Neural cell (in vitro differentiated cells): Measurements from ENCODE around the gene SLIT3. TPM values are rescaled to one million over a fixed set of nuclear protein-coding genes. Genes with fewer than 3 reads are reported as not detected.

Experiments
- H2AFZ ChIP-seq: fragments of 200-600, 300-800 bp; sonication (generic), shearing (Covaris generic); 2 replicates; pipeline ENCODE4 v1.6.0; 2014; ENCODE audit warnings: low read depth, mild to moderate bottlenecking, antibody characterized with exemption, low read length, moderate library complexity
- H3F3A ChIP-seq: fragments of 200-600 bp; shearing (Covaris generic); 2 replicates; pipeline ENCODE4 v1.6.1; 2016; ENCODE audit warnings: mild to moderate bottlenecking, moderate library complexity, mixed read lengths, antibody characterized with exemption, low read length; ENCODE audit not compliant: insufficient read depth, poor library complexity, severe bottlenecking
- H3K27ac ChIP-seq: fragments of 200-600, 300-800 bp; sonication (generic), shearing (Covaris generic); 2 replicates; pipeline ENCODE4 v1.5.1; 2014; ENCODE audit warnings: mild to moderate bottlenecking, low read length, moderate library complexity
- H3K27me3 ChIP-seq: fragments of 300-800, 200-600 bp; sonication (generic), shearing (Covaris generic); 2 replicates; pipeline ENCODE4 v1.6.0; 2014; ENCODE audit warnings: mild to moderate bottlenecking, low read depth, low read length, moderate library complexity; ENCODE audit not compliant: insufficient read depth
- H3K36me3 ChIP-seq: fragments of 300-800, 200-600 bp; sonication (generic), shearing (Covaris generic); 2 replicates; pipeline ENCODE4 v1.5.1; 2014; ENCODE audit warnings: mild to moderate bottlenecking, antibody characterized with exemption, low read length, moderate library complexity; ENCODE audit not compliant: insufficient read depth
- H3K4me2 ChIP-seq: fragments of 300-800, 200-600 bp; sonication (generic), shearing (Covaris generic); 2 replicates; pipeline ENCODE4 v1.6.0; 2014; ENCODE audit warnings: mild to moderate bottlenecking, low read length
- H3K4me3 ChIP-seq: fragments of 300-800, 200-600 bp; sonication (generic), shearing (Covaris generic); 2 replicates; pipeline ENCODE4 v1.5.1; 2014; ENCODE audit warnings: mild to moderate bottlenecking, low read length, moderate library complexity
- H3K79me2 ChIP-seq: fragments of 200-600 bp; shearing (Covaris generic); replicated peaks from 2 replicates; pipeline ENCODE4 v1.6.0; 2014; ENCODE audit warnings: mild to moderate bottlenecking, low read length, moderate library complexity; ENCODE audit not compliant: insufficient read depth
- H3K9ac ChIP-seq: fragments of 300-800, 200-600 bp; sonication (generic), shearing (Covaris generic); 2 replicates; pipeline ENCODE4 v1.6.1; 2016; ENCODE audit warnings: mild to moderate bottlenecking, low read length, mixed read lengths
- H3K9me2 ChIP-seq: fragments of 200-600 bp; shearing (Covaris generic); 2 replicates; pipeline ENCODE4 v1.6.1; 2016; ENCODE audit warnings: mild to moderate bottlenecking, low read length, mixed read lengths; ENCODE audit not compliant: insufficient read depth
- H3K9me3 ChIP-seq: fragments of 200-600, 300-800 bp; sonication (generic), shearing (Covaris generic); 2 replicates; pipeline ENCODE4 v1.6.1; 2016; ENCODE audit warnings: mild to moderate bottlenecking, mixed run types, low read length, moderate library complexity, mixed read lengths
- H4K20me1 ChIP-seq: fragments of 200-600 bp; shearing (Covaris generic); 2 replicates; pipeline ENCODE4 v1.6.1; 2016; ENCODE audit warnings: mild to moderate bottlenecking, mixed run types; ENCODE audit not compliant: insufficient read depth
- EP300 ChIP-seq: fragments of 450-650 bp; conservative IDR thresholded peaks from 2 replicates; pipeline ENCODE4 v1.6.1; 2014; ENCODE audit warnings: antibody characterized with exemption, mild to moderate bottlenecking, moderate library complexity; ENCODE audit not compliant: poor library complexity, severe bottlenecking
- EZH2 ChIP-seq: fragments of 200-600, 300-800 bp; shearing (Covaris generic), sonication (generic); IDR thresholded peaks from 2 replicates; pipeline ENCODE4 v1.6.1; 2014; ENCODE audit warnings: antibody characterized with exemption, low read length, borderline replicate concordance, mild to moderate bottlenecking; ENCODE audit not compliant: insufficient read depth, poor library complexity, severe bottlenecking
- MXI1 ChIP-seq: fragments of 450-650 bp; conservative IDR thresholded peaks from 2 replicates; pipeline ENCODE4 v1.6.1; 2014; ENCODE audit warnings: antibody characterized with exemption, mild to moderate bottlenecking; ENCODE audit not compliant: poor library complexity, severe bottlenecking
- POLR2AphosphoS5 ChIP-seq: IDR thresholded peaks from 2 replicates; pipeline ENCODE4 v1.6.1; 2012
- RAD21 ChIP-seq: fragments of 450-650 bp; conservative IDR thresholded peaks from 2 replicates; pipeline ENCODE4 v1.6.1; 2014; ENCODE audit warnings: antibody characterized with exemption, mild to moderate bottlenecking, moderate library complexity
- SMC3 ChIP-seq: fragments of 450-650 bp; conservative IDR thresholded peaks from 2 replicates; pipeline ENCODE4 v1.6.1; 2014; ENCODE audit warnings: antibody characterized with exemption, mild to moderate bottlenecking, moderate library complexity; ENCODE audit not compliant: poor library complexity
- TAF1 ChIP-seq: IDR thresholded peaks from 2 replicates; pipeline ENCODE4 v1.6.1; 2012; ENCODE audit warnings: low read depth
- polyA plus RNA-seq: library from polyadenylated mRNA; depleted of rRNA; stranded (reverse); fragments of >200 nt; gene quantifications from 2 replicates; pipeline ENCODE4 v1.2.3, GENCODE V29; 2014
- TF ChIP-seq, protein P1 (sequence below): IDR thresholded peaks from 2 replicates; pipeline ENCODE4 v1.6.1; 2012; ENCODE audit warnings: borderline replicate concordance
- TF ChIP-seq, protein P2 (sequence below): fragments of 450-650 bp; IDR thresholded peaks from 2 replicates; pipeline ENCODE4 v1.5.1; 2014; ENCODE audit warnings: antibody characterized with exemption, mild to moderate bottlenecking, moderate library complexity; ENCODE audit not compliant: poor library complexity, severe bottlenecking

SLIT3 gene
- polyA plus RNA-seq, 1 donor from 2014 or later, result 1.2 TPM

DNA sequence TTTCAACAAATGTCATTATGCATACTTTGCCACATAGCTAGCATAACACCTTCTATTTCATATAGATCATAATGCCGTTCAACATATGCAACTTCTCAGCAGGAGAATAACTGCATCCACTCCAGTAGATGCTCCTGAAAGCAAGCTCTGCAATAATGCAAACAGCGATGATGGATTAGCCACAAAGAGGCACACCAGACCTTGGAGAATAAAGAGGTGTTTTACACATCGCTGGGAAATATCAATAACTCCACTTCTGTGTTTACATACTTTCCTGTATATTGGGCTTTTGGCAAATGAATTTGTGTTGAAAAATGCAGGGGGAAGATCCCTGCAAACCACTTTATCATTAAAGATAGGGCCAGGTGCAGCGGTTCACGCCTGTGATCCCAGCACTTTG is 450.3 kb downstream of the SLIT3 start:
- H3K4me3 ChIP-seq, result no peak overlapping the region
- no peak overlapping the region for H2AFZ ChIP-seq
- H3K9me2 ChIP-seq, result no peaks in the 10 kb centered on the region
- no peak overlapping the region for H3K9ac ChIP-seq
- H3K4me2 ChIP-seq, result no peak overlapping the region
- H3K36me3 ChIP-seq, result no peaks in the 10 kb centered on the region
- H3K9me3 ChIP-seq, result no peaks in the 10 kb centered on the region
- no peaks in the 10 kb centered on the region for H4K20me1 ChIP-seq
- no peaks in the 10 kb centered on the region for H3K79me2 ChIP-seq
- H3K27ac ChIP-seq, result no peak overlapping the region
- no peak for TF ChIP-seq SMC3
- no peak for TF ChIP-seq EP300
- TF ChIP-seq POLR2AphosphoS5, result no peak
- TF ChIP-seq TAF1, result no peak
- no peak for TF ChIP-seq RAD21
- TF ChIP-seq MXI1, result no peak
- TF ChIP-seq EZH2, result no peak
- TF ChIP-seq, protein P1, sequence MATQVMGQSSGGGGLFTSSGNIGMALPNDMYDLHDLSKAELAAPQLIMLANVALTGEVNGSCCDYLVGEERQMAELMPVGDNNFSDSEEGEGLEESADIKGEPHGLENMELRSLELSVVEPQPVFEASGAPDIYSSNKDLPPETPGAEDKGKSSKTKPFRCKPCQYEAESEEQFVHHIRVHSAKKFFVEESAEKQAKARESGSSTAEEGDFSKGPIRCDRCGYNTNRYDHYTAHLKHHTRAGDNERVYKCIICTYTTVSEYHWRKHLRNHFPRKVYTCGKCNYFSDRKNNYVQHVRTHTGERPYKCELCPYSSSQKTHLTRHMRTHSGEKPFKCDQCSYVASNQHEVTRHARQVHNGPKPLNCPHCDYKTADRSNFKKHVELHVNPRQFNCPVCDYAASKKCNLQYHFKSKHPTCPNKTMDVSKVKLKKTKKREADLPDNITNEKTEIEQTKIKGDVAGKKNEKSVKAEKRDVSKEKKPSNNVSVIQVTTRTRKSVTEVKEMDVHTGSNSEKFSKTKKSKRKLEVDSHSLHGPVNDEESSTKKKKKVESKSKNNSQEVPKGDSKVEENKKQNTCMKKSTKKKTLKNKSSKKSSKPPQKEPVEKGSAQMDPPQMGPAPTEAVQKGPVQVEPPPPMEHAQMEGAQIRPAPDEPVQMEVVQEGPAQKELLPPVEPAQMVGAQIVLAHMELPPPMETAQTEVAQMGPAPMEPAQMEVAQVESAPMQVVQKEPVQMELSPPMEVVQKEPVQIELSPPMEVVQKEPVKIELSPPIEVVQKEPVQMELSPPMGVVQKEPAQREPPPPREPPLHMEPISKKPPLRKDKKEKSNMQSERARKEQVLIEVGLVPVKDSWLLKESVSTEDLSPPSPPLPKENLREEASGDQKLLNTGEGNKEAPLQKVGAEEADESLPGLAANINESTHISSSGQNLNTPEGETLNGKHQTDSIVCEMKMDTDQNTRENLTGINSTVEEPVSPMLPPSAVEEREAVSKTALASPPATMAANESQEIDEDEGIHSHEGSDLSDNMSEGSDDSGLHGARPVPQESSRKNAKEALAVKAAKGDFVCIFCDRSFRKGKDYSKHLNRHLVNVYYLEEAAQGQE, result no peak
- TF ChIP-seq, protein P2, sequence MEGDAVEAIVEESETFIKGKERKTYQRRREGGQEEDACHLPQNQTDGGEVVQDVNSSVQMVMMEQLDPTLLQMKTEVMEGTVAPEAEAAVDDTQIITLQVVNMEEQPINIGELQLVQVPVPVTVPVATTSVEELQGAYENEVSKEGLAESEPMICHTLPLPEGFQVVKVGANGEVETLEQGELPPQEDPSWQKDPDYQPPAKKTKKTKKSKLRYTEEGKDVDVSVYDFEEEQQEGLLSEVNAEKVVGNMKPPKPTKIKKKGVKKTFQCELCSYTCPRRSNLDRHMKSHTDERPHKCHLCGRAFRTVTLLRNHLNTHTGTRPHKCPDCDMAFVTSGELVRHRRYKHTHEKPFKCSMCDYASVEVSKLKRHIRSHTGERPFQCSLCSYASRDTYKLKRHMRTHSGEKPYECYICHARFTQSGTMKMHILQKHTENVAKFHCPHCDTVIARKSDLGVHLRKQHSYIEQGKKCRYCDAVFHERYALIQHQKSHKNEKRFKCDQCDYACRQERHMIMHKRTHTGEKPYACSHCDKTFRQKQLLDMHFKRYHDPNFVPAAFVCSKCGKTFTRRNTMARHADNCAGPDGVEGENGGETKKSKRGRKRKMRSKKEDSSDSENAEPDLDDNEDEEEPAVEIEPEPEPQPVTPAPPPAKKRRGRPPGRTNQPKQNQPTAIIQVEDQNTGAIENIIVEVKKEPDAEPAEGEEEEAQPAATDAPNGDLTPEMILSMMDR, result no peak
- no peaks in the 10 kb centered on the region for H3F3A ChIP-seq
- no peaks in the 10 kb centered on the region for H3K27me3 ChIP-seq

DNA sequence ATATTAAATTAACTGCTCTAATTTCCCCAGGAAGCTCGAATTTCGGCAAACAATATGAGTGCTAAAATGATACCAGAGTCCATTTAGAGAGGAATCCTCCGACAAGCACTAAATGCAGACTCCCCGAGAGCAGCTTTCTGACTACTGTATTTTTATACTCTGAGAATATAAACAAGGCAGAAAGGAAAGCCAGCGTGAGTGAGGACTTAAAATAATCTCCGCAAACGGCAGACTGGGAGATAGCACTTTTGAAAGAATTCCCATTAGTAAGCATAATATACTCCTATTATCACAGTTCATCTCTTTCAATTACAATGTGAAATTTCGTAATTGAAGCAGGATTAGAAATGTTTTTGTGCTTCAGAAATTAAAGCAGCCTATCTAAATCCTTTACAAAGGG is 452.4 kb downstream of the SLIT3 start:
- Histone ChIP-seq H3K27me3 (no peaks in the 10 kb centered on the region), H2AFZ (no peak overlapping the region), H3K9me2 (no peaks in the 10 kb centered on the region), H3K36me3 (no peaks in the 10 kb centered on the region), H3K9me3 (no peaks in the 10 kb centered on the region), H3K9ac (no peak overlapping the region), H3K4me3 (no peak overlapping the region), H4K20me1 (no peaks in the 10 kb centered on the region), H3K27ac (no peak overlapping the region), H3K79me2 (no peaks in the 10 kb centered on the region), H3F3A (no peaks in the 10 kb centered on the region), H3K4me2 (no peak overlapping the region)
- TF ChIP-seq POLR2AphosphoS5 (no peak), TAF1 (no peak), SMC3 (no peak), MXI1 (no peak), RAD21 (no peak), EP300 (no peak)
